Renal pelvis (tissue), 12 donors: ENCODE measurements around the gene PPP1R14C. TPM values are rescaled to one million over a fixed set of nuclear protein-coding genes. Genes with fewer than 3 reads are reported as not detected.

ENCODE experiments used
- DNase-seq: peaks from one replicate; pipeline ENCODE4 v3.0.0-alpha.2; 2013
- long read RNA-seq, 16 experiments: transcript quantifications; one replicate each; lab custom pipeline, GENCODE V29; 2026
- polyA plus RNA-seq, 3 donors: library from polyadenylated mRNA; unstranded; fragments of 120-200 nt; gene quantifications; one replicate each; pipeline ENCODE4 v1.2.1, GENCODE V29; 2013; ENCODE audit not compliant: insufficient read length in 3 of 3

The PPP1R14C gene
- 10 to 100 TPM; 22.9 to 25.7 (median 25.5) TPM for polyA plus RNA-seq
- long read RNA-seq, donor 1, transcript PPP1R14C-201 (4 exons, 2,152 nt): major isoform, 5 of 5 reads
- long read RNA-seq, donor 1, partial matches to known transcripts: 0 of 5 reads
- long read RNA-seq, donor 1, other reads (novel, unspliced or antisense): 0 of 5 reads
- long read RNA-seq, donor 2, transcript PPP1R14C-201 (4 exons, 2,152 nt): major isoform, 17 of 36 reads
- long read RNA-seq, donor 2, partial matches to known transcripts: 19 of 36 reads
- long read RNA-seq, donor 2, other reads (novel, unspliced or antisense): 0 of 36 reads
- long read RNA-seq, donor 3, transcript PPP1R14C-201 (4 exons, 2,152 nt): major isoform, 13 of 13 reads
- long read RNA-seq, donor 3, partial matches to known transcripts: 0 of 13 reads
- long read RNA-seq, donor 3, other reads (novel, unspliced or antisense): 0 of 13 reads
- long read RNA-seq, donor 4, transcript PPP1R14C-201 (4 exons, 2,152 nt): major isoform, 9 of 9 reads
- long read RNA-seq, donor 4, partial matches to known transcripts: 0 of 9 reads
- long read RNA-seq, donor 4, other reads (novel, unspliced or antisense): 0 of 9 reads
- long read RNA-seq, donor 5, partial matches to known transcripts: 14 of 16 reads
- long read RNA-seq, donor 5, other reads (novel, unspliced or antisense): 0 of 16 reads
- long read RNA-seq, donor 6, transcript PPP1R14C-201 (4 exons, 2,152 nt): major isoform, 11 of 11 reads
- long read RNA-seq, donor 6, partial matches to known transcripts: 0 of 11 reads
- long read RNA-seq, donor 6, other reads (novel, unspliced or antisense): 0 of 11 reads
- long read RNA-seq, donor 7, transcript PPP1R14C-201 (4 exons, 2,152 nt): major isoform, 5 of 5 reads
- long read RNA-seq, donor 7, partial matches to known transcripts: 0 of 5 reads
- long read RNA-seq, donor 7, other reads (novel, unspliced or antisense): 0 of 5 reads
- long read RNA-seq, donor 8, partial matches to known transcripts: 0 of 1 reads
- long read RNA-seq, donor 8, other reads (novel, unspliced or antisense): 0 of 1 reads
- long read RNA-seq, donor 9, transcript PPP1R14C-201 (4 exons, 2,152 nt): major isoform, 13 of 13 reads
- long read RNA-seq, donor 9, partial matches to known transcripts: 0 of 13 reads
- long read RNA-seq, donor 9, other reads (novel, unspliced or antisense): 0 of 13 reads
- long read RNA-seq, donor 10, transcript PPP1R14C-201 (4 exons, 2,152 nt): major isoform, 6 of 36 reads
- long read RNA-seq, donor 10, partial matches to known transcripts: 30 of 36 reads
- long read RNA-seq, donor 10, other reads (novel, unspliced or antisense): 0 of 36 reads
- long read RNA-seq, donor 11, transcript PPP1R14C-201 (4 exons, 2,152 nt): major isoform, 10 of 10 reads
- long read RNA-seq, donor 11, partial matches to known transcripts: 0 of 10 reads
- long read RNA-seq, donor 11, other reads (novel, unspliced or antisense): 0 of 10 reads
- long read RNA-seq, donor 12, transcript PPP1R14C-201 (4 exons, 2,152 nt): major isoform, 17 of 17 reads
- long read RNA-seq, donor 12, partial matches to known transcripts: 0 of 17 reads
- long read RNA-seq, donor 12, other reads (novel, unspliced or antisense): 0 of 17 reads
- long read RNA-seq, donor 13, transcript PPP1R14C-201 (4 exons, 2,152 nt): major isoform, 6 of 16 reads
- long read RNA-seq, donor 13, partial matches to known transcripts: 10 of 16 reads
- long read RNA-seq, donor 13, other reads (novel, unspliced or antisense): 0 of 16 reads
- long read RNA-seq, donor 14, transcript PPP1R14C-201 (4 exons, 2,152 nt): major isoform, 17 of 17 reads
- long read RNA-seq, donor 14, partial matches to known transcripts: 0 of 17 reads
- long read RNA-seq, donor 14, other reads (novel, unspliced or antisense): 0 of 17 reads
- long read RNA-seq, donor 15, transcript PPP1R14C-201 (4 exons, 2,152 nt): major isoform, 6 of 6 reads
- long read RNA-seq, donor 15, partial matches to known transcripts: 0 of 6 reads
- long read RNA-seq, donor 15, other reads (novel, unspliced or antisense): 0 of 6 reads
- long read RNA-seq, donor 16, transcript PPP1R14C-201 (4 exons, 2,152 nt): major isoform, 12 of 12 reads
- long read RNA-seq, donor 16, partial matches to known transcripts: 0 of 12 reads
- long read RNA-seq, donor 16, other reads (novel, unspliced or antisense): 0 of 12 reads

- peak; percentile 69 for DNase-seq
Measured at GRCh38 chr6:150142670-150143515, at the start of gene PPP1R14C. Gene PPP1R14C (plus strand): TSS chr6:150143044. CDS start chr6:150143193, 149 bp downstream.

- DNase-seq: no peak
Measured at GRCh38 chr6:150093397-150093796, 49.4 kb upstream of the PPP1R14C start.

- no peak for DNase-seq
Measured at GRCh38 chr6:150098155-150098554, 44.7 kb upstream of the PPP1R14C start.

GRCh38 chr6:150099546-150099945 lies 43.3 kb upstream of the PPP1R14C start:
- DNase-seq: no peak

GRCh38 chr6:150099953-150100352 lies 42.9 kb upstream of the PPP1R14C start:
- no peak for DNase-seq

GRCh38 chr6:150100745-150101144 lies 42.1 kb upstream of the PPP1R14C start:
- DNase-seq: no peak

GRCh38 chr6:150102750-150103270 lies 40.0 kb upstream of the PPP1R14C start:
- DNase-seq: no peak

GRCh38 chr6:150112233-150112632 lies 30.6 kb upstream of the PPP1R14C start:
- DNase-seq: no peak

- no peak for DNase-seq
Measured at GRCh38 chr6:150115769-150116168, 27.1 kb upstream of the PPP1R14C start.

- no peak for DNase-seq
Measured at GRCh38 chr6:150116200-150116800, 26.5 kb upstream of the PPP1R14C start.

GRCh38 chr6:150118203-150118602 lies 24.6 kb upstream of the PPP1R14C start:
- peak; percentile 40 for DNase-seq

GRCh38 chr6:150118627-150119026 lies 24.2 kb upstream of the PPP1R14C start:
- DNase-seq: no peak

- no peak for DNase-seq
Measured at GRCh38 chr6:150119173-150119572, 23.7 kb upstream of the PPP1R14C start.

- no peak for DNase-seq
Measured at GRCh38 chr6:150123645-150124044, 19.2 kb upstream of the PPP1R14C start.

- DNase-seq: no peak
Measured at GRCh38 chr6:150124235-150124634, 18.6 kb upstream of the PPP1R14C start.

- DNase-seq: no peak
Measured at GRCh38 chr6:150126641-150127291, 16.1 kb upstream of the PPP1R14C start.

GRCh38 chr6:150128425-150128824 lies 14.4 kb upstream of the PPP1R14C start:
- no peak for DNase-seq
